Measurements from ENCODE around the gene SP5. TPM values are rescaled to one million over a fixed set of nuclear protein-coding genes. Genes with fewer than 3 reads are reported as not detected.

Gene SP5
- total RNA-seq (2022; extraction: Qiagen RNA extraction): 0.02 to 0.23 TPM (median 0.07 TPM) in 3 of 5 replicates, not detected in the others

GRCh38 chr2:170715062-170715931 is at the start of gene SP5:
TSS of gene SP5 (plus strand) at chr2:170715337. CDS start at chr2:170715513, 176 bp downstream.

Other genes with a start within 250 kb of the SP5 start
- gene ERICH2, start 55.0 kb downstream of the SP5 start, total RNA-seq (2022; extraction: Qiagen RNA extraction): not detected in 5 replicates
- 0.34 to 0.76 TPM (median 0.51 TPM) in 5 replicates for gene GAD1, start 101.5 kb downstream of the SP5 start, total RNA-seq (2022; extraction: Qiagen RNA extraction)
- 82.2 to 120 TPM (median 87.7 TPM) in 5 replicates for gene GORASP2, start 213.9 kb downstream of the SP5 start, total RNA-seq (2022; extraction: Qiagen RNA extraction)

Data from A549 treated with AZD2906 at 1 μM for 4 hours (cell line).